ENCODE data around the gene NFIA. TPM values are rescaled to one million over a fixed set of nuclear protein-coding genes. Genes with fewer than 3 reads are reported as not detected.

Gene NFIA
- total and polyA plus RNA-seq, 2 of the 13 experiments (the other 11 are each of a cell fraction or from before 2014, with no cell fraction given), result 14.7 to 28.5 TPM

DNA sequence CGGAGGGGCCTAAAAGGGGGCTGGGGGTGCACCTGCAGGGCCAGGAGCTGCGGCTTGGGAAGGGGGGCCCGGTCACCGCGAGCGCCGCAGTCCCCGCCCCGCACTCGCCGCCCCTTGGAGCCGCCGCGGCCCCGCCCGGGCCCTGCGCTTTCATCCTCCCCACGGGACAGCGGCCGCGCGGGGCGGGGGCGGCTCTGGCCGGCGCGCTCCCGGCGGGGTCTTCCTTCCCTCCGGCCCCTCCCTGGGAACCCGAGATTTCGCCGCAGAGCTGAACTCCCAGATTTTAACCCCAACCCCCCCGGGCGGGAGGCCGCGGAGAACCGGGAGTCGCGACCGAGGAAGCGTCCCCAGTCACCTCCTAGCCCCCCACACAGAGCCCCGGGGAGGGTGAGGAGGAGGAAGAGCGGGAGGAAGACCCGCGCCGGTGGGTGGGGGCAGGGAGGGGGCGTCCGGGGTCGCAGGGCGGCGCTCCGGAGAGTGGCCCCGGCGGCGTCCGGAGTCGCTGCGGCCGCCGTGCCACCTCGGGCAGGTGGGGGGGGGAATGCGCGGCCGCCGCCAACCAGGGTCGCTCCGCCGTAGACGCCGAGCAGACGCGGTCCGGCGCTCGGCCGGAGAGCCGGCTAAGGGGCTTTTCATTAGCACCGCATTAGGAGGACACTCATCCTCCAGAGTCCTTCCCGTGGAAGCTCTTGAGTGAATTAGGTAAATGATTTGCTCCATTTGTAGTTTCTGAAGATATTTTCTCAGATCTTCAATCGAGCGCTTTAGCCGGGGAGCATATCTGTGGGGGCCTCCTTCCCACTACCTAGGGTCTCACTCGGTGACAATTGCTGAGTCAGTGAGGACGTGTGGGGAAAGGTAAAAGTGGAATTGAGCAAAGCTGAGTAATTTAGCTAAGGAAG is 31.6 kb upstream of the NFIA start (continued):
- TF ChIP-seq, protein P1, sequence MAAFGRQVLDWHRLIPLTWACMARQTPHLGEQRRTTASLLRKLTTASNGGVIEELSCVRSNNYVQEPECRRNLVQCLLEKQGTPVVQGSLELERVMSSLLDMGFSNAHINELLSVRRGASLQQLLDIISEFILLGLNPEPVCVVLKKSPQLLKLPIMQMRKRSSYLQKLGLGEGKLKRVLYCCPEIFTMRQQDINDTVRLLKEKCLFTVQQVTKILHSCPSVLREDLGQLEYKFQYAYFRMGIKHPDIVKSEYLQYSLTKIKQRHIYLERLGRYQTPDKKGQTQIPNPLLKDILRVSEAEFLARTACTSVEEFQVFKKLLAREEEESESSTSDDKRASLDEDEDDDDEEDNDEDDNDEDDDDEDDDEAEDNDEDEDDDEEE (CRISPR knock-in tag; IDR thresholded peaks at IDR 0.05), result no peak
- 0 out of 2 replicates have a peak, but pooled peaks have one; percentile 12 for TF ChIP-seq SMAD1 (CRISPR knock-in tag; IDR thresholded peaks at IDR 0.05; ENCODE audit: borderline replicate concordance, low read depth)
- TF ChIP-seq ZNF557 (CRISPR knock-in tag; IDR thresholded peaks at IDR 0.05), result no peak
- no peak for TF ChIP-seq PITX1 (CRISPR knock-in tag; IDR thresholded peaks at IDR 0.05)
- TF ChIP-seq FOXK2 (IDR thresholded peaks at IDR 0.05), result no peak
- TF ChIP-seq ZNF235 (CRISPR knock-in tag; IDR thresholded peaks at IDR 0.05; ENCODE audit: borderline replicate concordance), result no peak
- TF ChIP-seq ZNF703 (CRISPR knock-in tag; IDR thresholded peaks at IDR 0.05; ENCODE audit: borderline replicate concordance), result 0 out of 2 replicates have a peak, but pooled peaks have one; percentile 0
- TF ChIP-seq ZFX (CRISPR knock-in tag; IDR thresholded peaks at IDR 0.05; ENCODE audit: low read depth), result 0 out of 2 replicates have a peak, but pooled peaks have one; percentile 30

DNA sequence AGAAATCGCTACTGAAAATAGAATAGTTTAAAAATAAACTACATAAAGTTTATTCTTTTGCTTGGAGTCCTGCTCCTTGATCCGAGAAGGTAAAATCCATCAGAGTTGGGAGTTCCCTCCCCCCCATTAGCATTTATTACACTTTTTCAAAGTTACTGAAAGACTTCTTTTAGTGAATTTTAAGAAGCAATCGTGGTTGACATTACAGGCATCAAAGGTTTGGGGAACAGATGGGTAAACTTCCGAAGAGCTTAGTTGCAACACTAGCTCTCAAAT is 31.0 kb upstream of the NFIA start:
- Histone ChIP-seq H4K20me1 (ENCODE audit: insufficient read depth, low read length) (no peaks in the 10 kb centered on the region), H3K27me3 (ENCODE audit: control insufficient read depth in 1 of 2, insufficient read depth in 2 of 2, low read length in 2 of 2) (peaks cover 2 to 32% of the 10 kb centered on the region in 2 experiments; a peak in 4 of 5 replicates), H3K27ac (ENCODE audit: extremely low read length, insufficient read depth, low read length) (no peak overlapping the region), H3K4me3 (replicated peaks in 1 of 3; ENCODE audit: insufficient read depth in 1 of 3, low read depth in 2 of 3, low read length in 3 of 3) (peak overlapping the region; percentile 67 to 80 (median 74)), H3K79me2 (ENCODE audit: insufficient read depth, low read length) (no peaks in the 10 kb centered on the region), H3K4me1 (ENCODE audit: insufficient read depth, low read length) (peaks cover 41% of the 10 kb centered on the region), H3K9ac (ENCODE audit: insufficient read depth, low read depth, low read length) (peak overlapping the region; percentile 56; the same call in 1 of the 2 replicates), H3K4me2 (ENCODE audit: low read depth, low read length) (peak overlapping the region; percentile 88), H3K9me3 (ENCODE audit: low read length) (no peaks in the 10 kb centered on the region), H3K36me3 (replicated peaks in 1 of 2; ENCODE audit: control insufficient read depth in 1 of 2, insufficient read depth in 2 of 2, low read length in 2 of 2) (no peaks in the 10 kb centered on the region), H2AFZ (ENCODE audit: low read length) (no peak overlapping the region)
- 54% methylated on average over 4 of the region's 4 CpGs for WGBS (ENCODE audit: low lambda C conversion rate)
- BruUV-seq (replicated peaks), result no TSS peak
- POLR2A ChIA-PET, result no interaction called here
- intact Hi-C loops (cut with micrococcal nuclease; ENCODE audit: unreplicated experiment), result loop anchor here (2.0 to 10.0 kb wide), 6 partner anchors 36 to 803 kb away; no protein-coding TSS in a partner anchor
- TF ChIP-seq MED13 (CRISPR knock-in tag; IDR thresholded peaks at IDR 0.05) (no peak), CBX2 (IDR thresholded peaks at IDR 0.05; ENCODE audit: low read depth, low read length) (peak; percentile 92), CBX2 (CRISPR knock-in tag; IDR thresholded peaks at IDR 0.05; ENCODE audit: low read depth) (no peak)
- in situ Hi-C loops (cut with HindIII; ENCODE audit: extremely low pct_ligation_motif_present, low pct_unique_long_range_greater_than_20kb), result loop anchor here (5.0 kb wide), 2 partner anchors 286 to 401 kb away; no protein-coding TSS in a partner anchor
- CTCF ChIA-PET (ENCODE audit: low intra/inter-chr PET ratio, low total read pairs), result interaction anchor here (1.8 kb wide), 1 partner anchor 287 kb away, joined by 5 read pairs; no protein-coding TSS in a partner anchor
- ATAC-seq, result no peak
- no peak for FAIRE-seq
- DNase-seq (ENCODE audit: low spot score), result no peak
